Smooth muscle cell (in vitro differentiated cells): Measurements from ENCODE around the gene B4GALT5. TPM values are rescaled to one million over a fixed set of nuclear protein-coding genes. Genes with fewer than 3 reads are reported as not detected.
A peak's percentile ranks its signal among the peaks of the same experiment; 100 is the strongest.

Source experiments
- DNase-seq: peaks from one replicate; lab custom pipeline; 2025; ENCODE audit not compliant: unreplicated experiment; lab: John Stamatoyannopoulos, UW
- H2AFZ ChIP-seq: fragments of 200-600 bp; sonication (generic); 2 replicates; pipeline ENCODE4 v1.6.0; 2016; ENCODE audit warnings: antibody characterized with exemption, low read depth, mild to moderate bottlenecking
- H3F3A ChIP-seq: fragments of 200-600 bp; sonication (generic); 2 replicates; pipeline ENCODE4 v1.6.0; 2017; ENCODE audit warnings: antibody characterized with exemption, low read depth
- H3K27ac ChIP-seq: fragments of 200-600 bp; sonication (generic); 2 replicates; pipeline ENCODE4 v1.5.1; 2016; ENCODE audit warnings: low read depth, mild to moderate bottlenecking
- H3K27me3 ChIP-seq: fragments of 200-600 bp; sonication (generic); 2 replicates; pipeline ENCODE4 v1.6.1; 2016; ENCODE audit warnings: low read depth, mild to moderate bottlenecking
- H3K36me3 ChIP-seq: fragments of 200-600 bp; sonication (generic); 2 replicates; pipeline ENCODE4 v1.5.1; 2016; ENCODE audit warnings: low read depth
- H3K4me1 ChIP-seq: fragments of 200-600 bp; sonication (generic); 2 replicates; pipeline ENCODE4 v1.5.1; 2016; ENCODE audit warnings: low read depth
- H3K4me2 ChIP-seq: fragments of 200-600 bp; sonication (generic); 2 replicates; pipeline ENCODE4 v1.6.0; 2016; ENCODE audit warnings: mild to moderate bottlenecking
- H3K4me3 ChIP-seq: fragments of 200-600 bp; sonication (generic); 2 replicates; pipeline ENCODE4 v1.5.1; 2016; ENCODE audit warnings: mild to moderate bottlenecking
- H3K79me2 ChIP-seq: fragments of 200-600 bp; sonication (generic); 2 replicates; pipeline ENCODE4 v1.6.0; 2016; ENCODE audit warnings: low read depth, mild to moderate bottlenecking
- H3K9ac ChIP-seq: fragments of 200-600 bp; sonication (generic); 2 replicates; pipeline ENCODE4 v1.6.0; 2016; ENCODE audit warnings: low read depth
- H3K9me3 ChIP-seq: fragments of 200-600 bp; sonication (generic); replicated peaks from 2 replicates; pipeline ENCODE4 v1.5.1; 2016; ENCODE audit warnings: low read depth
- H4K20me1 ChIP-seq: fragments of 200-600 bp; sonication (generic); 2 replicates; pipeline ENCODE4 v1.6.0; 2016; ENCODE audit warnings: low read depth
- CTCF ChIP-seq: fragments of 200-600 bp; sonication (generic); IDR thresholded peaks from 2 replicates; pipeline ENCODE4 v1.5.1; 2017; ENCODE audit warnings: borderline replicate concordance, mild to moderate bottlenecking, antibody characterized with exemption; ENCODE audit not compliant: insufficient read depth, poor library complexity, severe bottlenecking
- WGBS: methylation state at CpG from one replicate; pipeline ENCODE4 v1.1.7; 2016; ENCODE audit warnings: low lambda C conversion rate; 5-methylcytosine and 5-hydroxymethylcytosine counted together
- polyA plus RNA-seq: library from polyadenylated mRNA; unstranded; fragments of >200 nt; fragmentation: Nextera tagmentation; extraction: Ambion mirVana; gene quantifications from 2 replicates; pipeline ENCODE4 v1.2.1, GENCODE V29; 2016
- total RNA-seq: library from RNA; depleted of rRNA; stranded (reverse); fragments of >200 nt; gene quantifications from 2 replicates; pipeline ENCODE4 v1.2.3, GENCODE V29; 2014

The B4GALT5 gene
- total and polyA plus RNA-seq, 2 experiments from 2014 or later, result 8.2 to 26.0 TPM

- H3K9me3 ChIP-seq, result no peaks in the 10 kb centered on the region
- H3F3A ChIP-seq, result no peaks in the 10 kb centered on the region
- H3K27ac ChIP-seq, result no peak overlapping the region
- no peak overlapping the region for H3K9ac ChIP-seq
- H3K79me2 ChIP-seq, result no peaks in the 10 kb centered on the region
- H3K4me2 ChIP-seq, result no peak overlapping the region
- no peak for DNase-seq
- H2AFZ ChIP-seq, result no peak overlapping the region
- H3K4me3 ChIP-seq, result no peak overlapping the region
- WGBS, result 82% methylated on average over 12 of the region's 12 CpGs
- no peaks in the 10 kb centered on the region for H4K20me1 ChIP-seq
- peaks cover 8% of the 10 kb centered on the region for H3K4me1 ChIP-seq
- H3K36me3 ChIP-seq, result no peaks in the 10 kb centered on the region
- TF ChIP-seq CTCF, result no peak
- H3K27me3 ChIP-seq, result no peaks in the 10 kb centered on the region
Observed at GRCh38 chr20:49750611-49751396, 37.1 kb upstream of the B4GALT5 start.

DNA sequence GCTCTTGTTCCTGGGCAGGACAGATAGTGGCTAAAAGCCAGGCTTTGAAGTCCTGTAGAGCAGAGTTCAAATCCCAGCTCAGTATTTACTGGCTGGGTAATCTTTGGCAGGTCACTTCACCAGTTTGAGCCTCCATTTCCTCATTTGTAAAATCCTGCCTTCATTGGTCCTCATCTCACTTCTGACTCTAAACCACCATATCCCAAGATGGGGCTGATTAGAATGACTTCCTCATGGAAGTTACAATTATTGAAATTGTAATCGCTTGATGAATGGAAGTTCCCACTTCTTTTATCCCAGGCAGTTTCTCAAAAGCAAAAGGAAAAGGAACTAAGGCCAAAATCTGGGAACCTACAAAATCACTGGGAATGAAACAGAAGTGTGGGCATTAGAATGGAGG is 35.9 kb upstream of the B4GALT5 start:
- no peaks in the 10 kb centered on the region for H3K79me2 ChIP-seq
- H3K4me3 ChIP-seq, result no peak overlapping the region
- H3K9ac ChIP-seq, result no peak overlapping the region
- WGBS, result 97% methylated on average over 1 of the region's 1 CpG
- no peak overlapping the region for H2AFZ ChIP-seq
- H3K27ac ChIP-seq, result no peak overlapping the region
- no peaks in the 10 kb centered on the region for H3K9me3 ChIP-seq
- no peaks in the 10 kb centered on the region for H3F3A ChIP-seq
- no peak for TF ChIP-seq CTCF
- peaks cover 8% of the 10 kb centered on the region for H3K4me1 ChIP-seq
- H4K20me1 ChIP-seq, result no peaks in the 10 kb centered on the region
- no peak for DNase-seq
- H3K27me3 ChIP-seq, result no peaks in the 10 kb centered on the region
- H3K36me3 ChIP-seq, result no peaks in the 10 kb centered on the region
- H3K4me2 ChIP-seq, result no peak overlapping the region

DNA sequence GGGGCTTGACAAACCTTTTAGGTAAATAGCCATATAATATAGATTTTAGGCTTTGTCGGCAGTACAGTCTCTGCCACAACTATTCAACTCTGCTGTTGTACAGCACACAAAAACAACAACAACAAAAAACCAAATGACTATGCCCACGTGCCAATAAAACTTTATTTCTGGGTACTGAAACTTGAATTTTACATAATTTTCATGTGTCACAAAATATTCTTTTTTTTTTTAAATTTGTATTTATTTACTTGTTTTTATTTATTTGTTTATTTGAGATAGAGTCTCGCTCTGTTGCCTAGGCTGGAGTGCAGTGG is 34.8 kb upstream of the B4GALT5 start:
- DNase-seq, result no peak
- Histone ChIP-seq H4K20me1 (no peaks in the 10 kb centered on the region), H3K27ac (no peak overlapping the region), H3K4me2 (no peak overlapping the region), H3K27me3 (no peaks in the 10 kb centered on the region), H3K4me3 (no peak overlapping the region), H3K36me3 (no peaks in the 10 kb centered on the region), H3K4me1 (peaks cover 8% of the 10 kb centered on the region), H2AFZ (peak overlapping the region; percentile 93), H3K9ac (no peak overlapping the region), H3K79me2 (no peaks in the 10 kb centered on the region), H3K9me3 (no peaks in the 10 kb centered on the region), H3F3A (no peaks in the 10 kb centered on the region)
- 92% methylated on average over 3 of the region's 3 CpGs for WGBS
- no peak for TF ChIP-seq CTCF
